ENCODE results near the gene ANO2.

The ANO2 gene

GRCh38 chr12:5881101-5881606, 63.9 kb downstream of the ANO2 start:
- H4K20me1 ChIP-seq (ENCODE audit: insufficient read depth, low read length): no peaks in the 10 kb centered on the region
- no peaks in the 10 kb centered on the region for H3K36me3 ChIP-seq (replicated peaks; ENCODE audit: low read depth, low read length)
- H3K9me3 ChIP-seq (ENCODE audit: insufficient read depth, low read length): no peaks in the 10 kb centered on the region
- H3K79me2 ChIP-seq (ENCODE audit: low read length): no peaks in the 10 kb centered on the region
- 0 out of 2 replicates have a peak, but pooled peaks cover 5% of the 10 kb centered on the region for H3K27me3 ChIP-seq (ENCODE audit: low read depth, low read length)
- H3K4me2 ChIP-seq (ENCODE audit: low read length): no peak overlapping the region
- TF ChIP-seq CTCF (IDR thresholded peaks at IDR 0.05; ENCODE audit: low read depth, low read length): no peak
- TF ChIP-seq EZH2phosphoT487 (IDR thresholded peaks at IDR 0.05; ENCODE audit: low read depth): no peak
- no peaks in the 10 kb centered on the region for H3K4me1 ChIP-seq (ENCODE audit: low read length)
- H2AFZ ChIP-seq (ENCODE audit: low read depth, low read length): no peak overlapping the region
- H3K27ac ChIP-seq (ENCODE audit: low read length): no peak overlapping the region
- H3K9ac ChIP-seq (ENCODE audit: low read length): no peak overlapping the region
- no peak overlapping the region for H3K4me3 ChIP-seq (ENCODE audit: low read length)

GRCh38 chr12:5875851-5876250, 69.2 kb downstream of the ANO2 start:
- Histone ChIP-seq H3K9me3 (ENCODE audit: insufficient read depth, low read length) (no peaks in the 10 kb centered on the region), H3K4me1 (ENCODE audit: low read length) (no peaks in the 10 kb centered on the region), H3K4me2 (ENCODE audit: low read length) (no peak overlapping the region), H4K20me1 (ENCODE audit: insufficient read depth, low read length) (no peaks in the 10 kb centered on the region), H3K4me3 (ENCODE audit: low read length) (no peak overlapping the region), H2AFZ (ENCODE audit: low read depth, low read length) (no peak overlapping the region), H3K9ac (ENCODE audit: low read length) (no peak overlapping the region), H3K79me2 (ENCODE audit: low read length) (no peaks in the 10 kb centered on the region), H3K36me3 (replicated peaks; ENCODE audit: low read depth, low read length) (no peaks in the 10 kb centered on the region), H3K27me3 (ENCODE audit: low read depth, low read length) (0 out of 2 replicates have a peak, but pooled peaks cover 9% of the 10 kb centered on the region), H3K27ac (ENCODE audit: low read length) (no peak overlapping the region)
- TF ChIP-seq EZH2phosphoT487 (IDR thresholded peaks at IDR 0.05; ENCODE audit: low read depth): no peak
- TF ChIP-seq CTCF (IDR thresholded peaks at IDR 0.05; ENCODE audit: low read depth, low read length): no peak

DNA sequence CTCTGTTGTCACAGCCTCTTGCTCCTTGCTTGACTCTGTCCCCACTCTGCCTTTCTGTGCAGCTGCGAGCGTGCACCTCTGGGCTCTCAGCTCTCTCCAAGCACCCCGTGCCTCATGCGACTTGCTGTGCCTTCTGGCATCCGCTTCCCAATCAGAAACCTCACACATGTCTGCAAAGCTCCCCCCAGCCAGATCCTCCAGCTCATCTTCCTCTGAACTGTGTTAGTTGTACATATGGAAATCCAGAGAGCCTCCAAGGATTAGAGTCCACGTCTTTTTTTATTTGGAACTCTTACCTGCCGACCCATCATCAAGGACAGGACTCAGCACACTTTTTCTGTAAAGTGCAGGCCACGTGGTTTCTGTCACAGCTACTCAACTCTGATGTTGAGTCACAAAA, 70.5 kb downstream of the ANO2 start:
- H3K27me3 ChIP-seq (ENCODE audit: low read depth, low read length): 0 out of 2 replicates have a peak, but pooled peaks cover 13% of the 10 kb centered on the region
- no peaks in the 10 kb centered on the region for H3K36me3 ChIP-seq (replicated peaks; ENCODE audit: low read depth, low read length)
- no peaks in the 10 kb centered on the region for H4K20me1 ChIP-seq (ENCODE audit: insufficient read depth, low read length)
- no peak overlapping the region for H2AFZ ChIP-seq (ENCODE audit: low read depth, low read length)
- no peak overlapping the region for H3K4me2 ChIP-seq (ENCODE audit: low read length)
- H3K9me3 ChIP-seq (ENCODE audit: insufficient read depth, low read length): no peaks in the 10 kb centered on the region
- no peaks in the 10 kb centered on the region for H3K4me1 ChIP-seq (ENCODE audit: low read length)
- TF ChIP-seq EZH2phosphoT487 (IDR thresholded peaks at IDR 0.05; ENCODE audit: low read depth) (no peak), CTCF (IDR thresholded peaks at IDR 0.05; ENCODE audit: low read depth, low read length) (no peak)
- no peak overlapping the region for H3K9ac ChIP-seq (ENCODE audit: low read length)
- no peaks in the 10 kb centered on the region for H3K79me2 ChIP-seq (ENCODE audit: low read length)
- no peak overlapping the region for H3K4me3 ChIP-seq (ENCODE audit: low read length)
- H3K27ac ChIP-seq (ENCODE audit: low read length): no peak overlapping the region

DNA sequence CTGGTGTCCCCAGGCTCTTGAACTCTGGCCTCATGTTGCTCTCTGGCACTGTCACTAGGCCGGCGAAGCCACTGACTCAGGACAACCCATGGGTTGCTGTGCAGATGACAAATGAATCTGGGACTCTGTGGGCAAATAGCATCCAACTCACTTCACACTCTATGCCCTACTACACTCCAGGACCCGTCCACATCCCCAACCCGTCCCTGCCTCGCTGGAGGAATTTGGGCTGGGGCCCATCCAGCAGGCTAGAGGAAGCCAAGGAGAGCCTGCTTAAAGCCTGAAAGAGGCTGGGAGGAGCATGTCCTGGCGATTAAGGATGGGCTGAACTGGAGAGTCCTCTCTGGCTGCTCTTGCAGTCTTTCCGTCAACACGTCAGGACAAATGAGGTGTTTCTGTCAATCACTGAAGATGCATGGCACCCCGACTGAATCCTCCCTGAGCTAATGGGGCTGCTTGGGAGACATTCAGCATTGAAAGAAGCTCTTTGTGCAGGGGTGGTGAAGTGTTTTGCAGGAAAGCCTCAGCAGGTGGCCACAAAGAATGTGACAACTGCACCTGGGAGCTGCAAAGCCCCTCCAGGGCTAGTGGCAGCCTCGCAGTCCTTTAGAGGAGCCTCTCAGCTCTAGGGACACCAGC, 71.7 kb downstream of the ANO2 start:
- H3K4me3 ChIP-seq (ENCODE audit: low read length): no peak overlapping the region
- H4K20me1 ChIP-seq (ENCODE audit: insufficient read depth, low read length): no peaks in the 10 kb centered on the region
- H3K36me3 ChIP-seq (replicated peaks; ENCODE audit: low read depth, low read length): no peaks in the 10 kb centered on the region
- no peak overlapping the region for H3K4me2 ChIP-seq (ENCODE audit: low read length)
- H3K9ac ChIP-seq (ENCODE audit: low read length): no peak overlapping the region
- no peak overlapping the region for H3K27ac ChIP-seq (ENCODE audit: low read length)
- H3K4me1 ChIP-seq (ENCODE audit: low read length): no peaks in the 10 kb centered on the region
- no peaks in the 10 kb centered on the region for H3K9me3 ChIP-seq (ENCODE audit: insufficient read depth, low read length)
- TF ChIP-seq EZH2phosphoT487 (IDR thresholded peaks at IDR 0.05; ENCODE audit: low read depth): no peak
- no peak for TF ChIP-seq CTCF (IDR thresholded peaks at IDR 0.05; ENCODE audit: low read depth, low read length)
- H3K27me3 ChIP-seq (ENCODE audit: low read depth, low read length): 0 out of 2 replicates have a peak, but pooled peaks cover 13% of the 10 kb centered on the region
- H2AFZ ChIP-seq (ENCODE audit: low read depth, low read length): no peak overlapping the region
- H3K79me2 ChIP-seq (ENCODE audit: low read length): no peaks in the 10 kb centered on the region
